ENCODE data around the gene TMEM51.

The TMEM51 gene

DNA sequence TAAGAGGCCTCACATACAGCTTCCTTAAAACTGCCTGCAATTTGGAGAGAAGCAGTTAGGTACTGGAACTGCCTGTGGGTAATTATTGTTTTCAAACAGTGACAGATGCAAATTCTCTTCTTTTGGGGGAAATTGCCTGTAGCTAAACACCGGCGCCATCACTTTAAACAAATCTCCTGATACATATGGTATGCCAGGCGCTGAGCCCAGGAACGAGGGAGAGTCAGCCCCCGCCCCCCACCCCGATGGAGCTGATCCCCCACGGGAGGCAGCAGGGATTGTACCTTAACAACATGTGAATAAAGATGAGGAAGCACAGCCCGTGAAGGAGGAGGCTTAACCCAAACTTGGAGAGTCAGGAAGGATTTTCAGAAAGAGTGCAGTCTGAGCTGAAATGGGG is 7.1 kb downstream of the TMEM51 start:
- no peak for TF ChIP-seq FOXP2 (optimal IDR thresholded peaks at IDR 0.05; ENCODE audit: borderline replicate concordance, extremely low read depth, extremely low read length, insufficient read depth)
- TF ChIP-seq TAF1 (IDR thresholded peaks at IDR 0.05; ENCODE audit: borderline replicate concordance, insufficient read depth, low read length), result no peak
- TF ChIP-seq SIN3A (IDR thresholded peaks at IDR 0.05; ENCODE audit: borderline replicate concordance, insufficient read depth, low read length), result no peak
- TF ChIP-seq, protein P1, sequence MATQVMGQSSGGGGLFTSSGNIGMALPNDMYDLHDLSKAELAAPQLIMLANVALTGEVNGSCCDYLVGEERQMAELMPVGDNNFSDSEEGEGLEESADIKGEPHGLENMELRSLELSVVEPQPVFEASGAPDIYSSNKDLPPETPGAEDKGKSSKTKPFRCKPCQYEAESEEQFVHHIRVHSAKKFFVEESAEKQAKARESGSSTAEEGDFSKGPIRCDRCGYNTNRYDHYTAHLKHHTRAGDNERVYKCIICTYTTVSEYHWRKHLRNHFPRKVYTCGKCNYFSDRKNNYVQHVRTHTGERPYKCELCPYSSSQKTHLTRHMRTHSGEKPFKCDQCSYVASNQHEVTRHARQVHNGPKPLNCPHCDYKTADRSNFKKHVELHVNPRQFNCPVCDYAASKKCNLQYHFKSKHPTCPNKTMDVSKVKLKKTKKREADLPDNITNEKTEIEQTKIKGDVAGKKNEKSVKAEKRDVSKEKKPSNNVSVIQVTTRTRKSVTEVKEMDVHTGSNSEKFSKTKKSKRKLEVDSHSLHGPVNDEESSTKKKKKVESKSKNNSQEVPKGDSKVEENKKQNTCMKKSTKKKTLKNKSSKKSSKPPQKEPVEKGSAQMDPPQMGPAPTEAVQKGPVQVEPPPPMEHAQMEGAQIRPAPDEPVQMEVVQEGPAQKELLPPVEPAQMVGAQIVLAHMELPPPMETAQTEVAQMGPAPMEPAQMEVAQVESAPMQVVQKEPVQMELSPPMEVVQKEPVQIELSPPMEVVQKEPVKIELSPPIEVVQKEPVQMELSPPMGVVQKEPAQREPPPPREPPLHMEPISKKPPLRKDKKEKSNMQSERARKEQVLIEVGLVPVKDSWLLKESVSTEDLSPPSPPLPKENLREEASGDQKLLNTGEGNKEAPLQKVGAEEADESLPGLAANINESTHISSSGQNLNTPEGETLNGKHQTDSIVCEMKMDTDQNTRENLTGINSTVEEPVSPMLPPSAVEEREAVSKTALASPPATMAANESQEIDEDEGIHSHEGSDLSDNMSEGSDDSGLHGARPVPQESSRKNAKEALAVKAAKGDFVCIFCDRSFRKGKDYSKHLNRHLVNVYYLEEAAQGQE (IDR thresholded peaks at IDR 0.05; ENCODE audit: insufficient read depth in 1 of 2, low read depth in 2 of 2, low read length in 2 of 2), result no peak
- no peak for TF ChIP-seq POLR2AphosphoS5 (IDR thresholded peaks at IDR 0.05; ENCODE audit: low read depth, low read length)

GRCh38 chr1:15167386-15167785 is 13.8 kb downstream of the TMEM51 start:
- TF ChIP-seq, protein P1 (IDR thresholded peaks at IDR 0.05; ENCODE audit: insufficient read depth in 1 of 2, low read depth in 2 of 2, low read length in 2 of 2), result no peak
- no peak for TF ChIP-seq SIN3A (IDR thresholded peaks at IDR 0.05; ENCODE audit: borderline replicate concordance, insufficient read depth, low read length)

DNA sequence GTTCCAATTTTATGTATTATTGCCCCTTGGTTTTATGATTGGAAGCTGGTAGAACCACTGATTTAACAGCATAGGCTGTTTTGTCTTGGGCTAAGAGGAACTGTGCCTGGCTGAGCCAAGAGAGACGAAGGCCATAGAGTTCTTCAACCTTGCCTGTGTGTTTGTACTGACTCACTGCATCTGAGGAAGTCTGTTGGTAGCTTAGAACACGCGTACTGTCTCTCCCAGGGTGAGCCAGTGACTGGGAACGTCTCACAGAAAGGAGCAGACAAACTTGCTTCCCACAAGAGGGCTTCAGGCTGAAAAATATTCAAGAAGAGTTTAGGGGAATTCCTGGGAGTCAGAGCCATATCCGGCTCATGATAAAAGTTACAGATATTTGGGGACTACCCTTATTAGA is 14.9 kb downstream of the TMEM51 start:
- TF ChIP-seq SIN3A (IDR thresholded peaks at IDR 0.05; ENCODE audit: borderline replicate concordance, insufficient read depth, low read length) (no peak), FOXP2 (optimal IDR thresholded peaks at IDR 0.05; ENCODE audit: borderline replicate concordance, extremely low read depth, extremely low read length, insufficient read depth) (no peak), POLR2AphosphoS5 (IDR thresholded peaks at IDR 0.05; ENCODE audit: low read depth, low read length) (no peak), TAF1 (IDR thresholded peaks at IDR 0.05; ENCODE audit: borderline replicate concordance, insufficient read depth, low read length) (no peak)
- TF ChIP-seq, protein P1 (IDR thresholded peaks at IDR 0.05; ENCODE audit: insufficient read depth in 1 of 2, low read depth in 2 of 2, low read length in 2 of 2), result no peak

GRCh38 chr1:15170071-15170470 is 16.5 kb downstream of the TMEM51 start:
- TF ChIP-seq SIN3A (IDR thresholded peaks at IDR 0.05; ENCODE audit: borderline replicate concordance, insufficient read depth, low read length) (no peak), FOXP2 (optimal IDR thresholded peaks at IDR 0.05; ENCODE audit: borderline replicate concordance, extremely low read depth, extremely low read length, insufficient read depth) (no peak), TAF1 (IDR thresholded peaks at IDR 0.05; ENCODE audit: borderline replicate concordance, insufficient read depth, low read length) (no peak)
- TF ChIP-seq, protein P1 (IDR thresholded peaks at IDR 0.05; ENCODE audit: insufficient read depth in 1 of 2, low read depth in 2 of 2, low read length in 2 of 2), result no peak

DNA sequence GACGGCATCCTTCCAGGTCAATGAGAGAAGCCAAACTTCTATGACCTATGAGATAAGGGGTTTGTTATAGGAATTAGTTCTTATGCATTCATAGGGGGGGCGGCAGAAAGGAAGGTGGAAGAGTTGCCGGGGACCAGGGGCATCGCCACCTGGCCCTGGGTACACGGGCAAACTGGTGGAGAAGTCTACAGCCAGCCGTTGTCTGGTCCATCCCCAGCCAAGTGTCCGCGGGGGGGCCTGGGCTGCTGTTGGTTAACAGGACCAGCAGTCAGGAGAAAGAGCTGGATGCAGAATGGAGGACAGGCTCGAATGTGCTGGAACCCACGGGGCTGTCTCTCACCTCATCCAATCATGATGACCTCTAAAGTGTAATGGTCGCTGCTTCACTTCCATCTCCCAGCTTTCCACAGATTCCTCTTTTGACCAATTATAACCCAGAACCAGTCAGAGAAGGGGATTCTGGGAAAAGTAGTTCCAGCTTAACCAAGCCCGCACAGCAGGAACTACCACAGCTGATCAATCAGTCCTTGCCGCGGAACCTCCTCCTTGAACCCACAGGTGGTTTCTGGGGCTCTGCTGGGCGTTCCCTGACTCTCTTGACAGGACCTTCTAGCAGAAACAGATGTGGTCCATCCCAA is 17.8 kb downstream of the TMEM51 start:
- no peak for TF ChIP-seq FOXP2 (optimal IDR thresholded peaks at IDR 0.05; ENCODE audit: borderline replicate concordance, extremely low read depth, extremely low read length, insufficient read depth)
- TF ChIP-seq TAF1 (IDR thresholded peaks at IDR 0.05; ENCODE audit: borderline replicate concordance, insufficient read depth, low read length), result no peak
- TF ChIP-seq SIN3A (IDR thresholded peaks at IDR 0.05; ENCODE audit: borderline replicate concordance, insufficient read depth, low read length), result no peak
- TF ChIP-seq, protein P1 (IDR thresholded peaks at IDR 0.05; ENCODE audit: insufficient read depth in 1 of 2, low read depth in 2 of 2, low read length in 2 of 2), result no peak
- TF ChIP-seq POLR2AphosphoS5 (IDR thresholded peaks at IDR 0.05; ENCODE audit: low read depth, low read length), result no peak
